Spleen (tissue), 7 donors: Measurements from ENCODE around the gene CCDC89.

Experiments used
- CTCF ChIP-seq, 11 experiments: fragments of 200-600 bp in 7 of 11; fragments of 450-650 bp in 4 of 11; sonication (generic) in 4 of 11; IDR thresholded peaks in 8 of 11; conservative IDR thresholded peaks in 3 of 11; 1 replicate in 7 of 11; 2 replicates in 4 of 11; pipeline versions ENCODE4 v1.4.0 to v1.8.0; 2016 to 2021; ENCODE audit warnings: antibody characterized with exemption in 11 of 11, inconsistent platforms in 4 of 11, mild to moderate bottlenecking in 1 of 11
- POLR2A ChIP-seq, 3 donors: fragments of 450-650 bp; IDR thresholded peaks; one replicate each; pipeline ENCODE4 v1.5.1; 2017; ENCODE audit warnings: antibody characterized with exemption in 3 of 3, mild to moderate bottlenecking in 1 of 3
- donor health status: DM: no; HTN: no; CAD: no; lungs with moderate emphysema.
- donor health status: DM: no; HTN: no; CAD: no.
- donor health status: DM: no; HTN: no; CAD: no.

DNA sequence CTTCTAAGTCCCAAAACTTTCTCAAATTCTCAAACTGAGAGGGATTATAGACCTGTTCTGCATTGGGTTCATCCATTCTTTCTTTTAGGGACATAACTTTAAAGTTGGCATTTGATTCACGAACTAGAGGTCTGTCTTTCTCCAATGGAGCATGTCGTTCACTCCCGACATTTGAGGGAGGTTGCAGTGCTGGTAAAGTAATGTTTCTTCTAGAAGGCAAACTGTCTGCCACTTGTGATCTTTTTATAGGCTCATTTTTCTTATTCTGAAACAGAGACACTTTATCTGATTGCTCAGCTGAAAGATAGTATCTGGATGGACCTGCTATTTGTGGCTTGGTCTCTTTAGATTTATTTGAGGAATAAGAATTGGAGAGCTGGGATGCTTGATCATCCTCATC is 40.4 kb upstream of the CCDC89 start:
- TF ChIP-seq CTCF (IDR thresholded peaks at IDR 0.05 in 8 of 11, conservative IDR thresholded peaks at IDR 0.05 in 3 of 11) (no peak), POLR2A (IDR thresholded peaks at IDR 0.05) (no peak)
